K562 (cell line): ENCODE measurements around the gene USB1. TPM values are rescaled to one million over a fixed set of nuclear protein-coding genes. Genes with fewer than 3 reads are reported as not detected.

Experiments
- ARID2 ChIP-seq: fragments of 450-650 bp; IDR thresholded peaks from 2 replicates; pipeline ENCODE4 v1.6.1; 2017; ENCODE audit warnings: antibody characterized with exemption, mild to moderate bottlenecking
- CREM ChIP-seq: IDR thresholded peaks from 2 replicates; pipeline ENCODE4 v1.6.1; 2014; ENCODE audit warnings: antibody characterized with exemption, low read depth
- CTBP1 ChIP-seq: fragments of 450-650 bp; IDR thresholded peaks from 2 replicates; pipeline ENCODE4 v1.6.1; 2016; ENCODE audit warnings: borderline replicate concordance
- ETV1 ChIP-seq: fragments of 450-650 bp; conservative IDR thresholded peaks from 2 replicates; pipeline ENCODE4 v1.6.1; 2016; ENCODE audit warnings: missing genetic modification characterization, control low read depth, low read depth, missing compliant biosample characterization
- MAZ ChIP-seq, 2 experiments: fragments of 450-650 bp in 1 of 2; sonication (generic) in 1 of 2; formaldehyde crosslinking; IDR thresholded peaks in 1 of 2; conservative IDR thresholded peaks in 1 of 2; 2 replicates each; pipeline versions ENCODE4 v1.4.0 to v1.5.0; 2020; ENCODE audit warnings: mild to moderate bottlenecking in 1 of 2, missing genetic modification reagents in 1 of 2
- RB1 ChIP-seq: fragments of 450-650 bp; IDR thresholded peaks from 2 replicates; pipeline ENCODE4 v1.6.1; 2017; ENCODE audit warnings: low read depth, mild to moderate bottlenecking
- ZNF589 ChIP-seq: fragments of 200-800 bp; sonication (Bioruptor generic); IDR thresholded peaks from 2 replicates; pipeline ENCODE4 v1.6.1; 2016; ENCODE audit warnings: low read depth, missing genetic modification characterization, missing compliant biosample characterization
- polyA plus RNA-seq, 8 experiments: library from polyadenylated mRNA; depleted of rRNA in 4 of 8; stranded (reverse) in 5 of 8; unstranded in 3 of 8; fragments of >200 nt; fragmentation: Nextera tagmentation in 2 of 8; fragmentation: Illumina TruSeq in 1 of 8; extraction: Ambion mirVana in 2 of 8; extraction: Trizol in 1 of 8; gene quantifications; 2 replicates each; pipeline versions ENCODE4 v1.2.1 to v1.2.3, GENCODE V29; 2011 to 2014; ENCODE audit warnings: inconsistent platforms in 1 of 8, missing spikeins in 1 of 8
- total RNA-seq, 7 experiments: library from RNA; depleted of rRNA in 6 of 7; stranded (reverse); fragments of >200 nt in 6 of 7; fragmentation: Illumina TruSeq in 2 of 7; extraction: Trizol in 2 of 7; gene quantifications; 2 replicates each; pipeline versions ENCODE4 v1.2.1 to v1.2.3, GENCODE V29; 2011 to 2021; ENCODE audit warnings: low replicate concordance in 1 of 7
- TF ChIP-seq, protein P1 (sequence below), 3 experiments: IDR thresholded peaks in 2 of 3; conservative IDR thresholded peaks in 1 of 3; 2 replicates each; pipeline ENCODE4 v1.5.1; 2011 to 2012; ENCODE audit warnings: low read length in 3 of 3, mild to moderate bottlenecking in 3 of 3, control low read depth in 2 of 3, improper control_type of control experiment in 1 of 3, inconsistent platforms in 1 of 3, low read depth in 1 of 3, mixed read lengths in 1 of 3, moderate library complexity in 1 of 3; ENCODE audit not compliant: insufficient read depth in 2 of 3
- TF ChIP-seq, protein P2 (sequence below): fragments of 250-450 bp; sonication (Bioruptor Pico); IDR thresholded peaks from 2 replicates; pipeline ENCODE4 v1.8.0; 2021; ENCODE audit warnings: moderate library complexity, mild to moderate bottlenecking, inconsistent platforms
- TF ChIP-seq, protein P3 (sequence below), 3 experiments: fragments of 200-800 bp in 1 of 3; fragments of 250-450 bp in 1 of 3; fragments of 450-650 bp in 1 of 3; sonication (Bioruptor Pico) in 1 of 3; sonication (Bioruptor generic) in 1 of 3; formaldehyde crosslinking in 1 of 3; IDR thresholded peaks; 2 replicates each; pipeline versions ENCODE4 v1.6.1 to v1.8.0; 2016 to 2022; ENCODE audit warnings: mild to moderate bottlenecking in 2 of 3, missing genetic modification characterization in 2 of 3, missing compliant biosample characterization in 1 of 3, moderate library complexity in 1 of 3

The USB1 gene
- total and polyA plus RNA-seq, 9 of the 15 experiments (the other 6 are each of a cell fraction or from before 2014, with no cell fraction given): 11.6 to 73.6 (median 19.4) TPM

DNA sequence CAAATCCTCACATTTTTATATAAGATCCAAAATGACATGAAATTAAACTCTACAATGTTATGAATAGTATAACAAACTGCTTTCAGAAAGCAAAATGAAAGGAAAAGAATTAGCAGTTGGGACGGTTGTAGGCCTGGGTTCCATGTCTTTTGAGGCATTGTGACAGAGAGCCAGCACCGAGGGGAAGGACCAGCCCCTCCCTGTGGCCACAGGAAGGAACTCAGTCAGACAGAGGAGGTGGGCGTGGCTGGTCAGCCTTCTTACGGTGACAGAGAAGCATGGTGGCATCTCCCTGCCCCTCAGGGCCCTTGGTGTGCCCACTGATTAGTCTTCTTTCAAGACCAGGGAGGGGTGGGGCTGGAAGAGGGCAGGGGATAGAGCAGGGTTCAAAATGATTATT is 6.4 kb upstream of the USB1 start (continued):
- TF ChIP-seq, protein P1, sequence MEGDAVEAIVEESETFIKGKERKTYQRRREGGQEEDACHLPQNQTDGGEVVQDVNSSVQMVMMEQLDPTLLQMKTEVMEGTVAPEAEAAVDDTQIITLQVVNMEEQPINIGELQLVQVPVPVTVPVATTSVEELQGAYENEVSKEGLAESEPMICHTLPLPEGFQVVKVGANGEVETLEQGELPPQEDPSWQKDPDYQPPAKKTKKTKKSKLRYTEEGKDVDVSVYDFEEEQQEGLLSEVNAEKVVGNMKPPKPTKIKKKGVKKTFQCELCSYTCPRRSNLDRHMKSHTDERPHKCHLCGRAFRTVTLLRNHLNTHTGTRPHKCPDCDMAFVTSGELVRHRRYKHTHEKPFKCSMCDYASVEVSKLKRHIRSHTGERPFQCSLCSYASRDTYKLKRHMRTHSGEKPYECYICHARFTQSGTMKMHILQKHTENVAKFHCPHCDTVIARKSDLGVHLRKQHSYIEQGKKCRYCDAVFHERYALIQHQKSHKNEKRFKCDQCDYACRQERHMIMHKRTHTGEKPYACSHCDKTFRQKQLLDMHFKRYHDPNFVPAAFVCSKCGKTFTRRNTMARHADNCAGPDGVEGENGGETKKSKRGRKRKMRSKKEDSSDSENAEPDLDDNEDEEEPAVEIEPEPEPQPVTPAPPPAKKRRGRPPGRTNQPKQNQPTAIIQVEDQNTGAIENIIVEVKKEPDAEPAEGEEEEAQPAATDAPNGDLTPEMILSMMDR (IDR thresholded peaks at IDR 0.05 in 2 of 3, conservative IDR thresholded peaks at IDR 0.05 in 1 of 3; ENCODE audit: insufficient read depth in 2 of 3, low read depth in 1 of 3, low read length in 3 of 3): peak; percentile 83 to 90 (median 83)
- TF ChIP-seq CTBP1: 0 out of 2 replicates have a peak, but pooled peaks have one; percentile 29
- no peak for TF ChIP-seq ZNF589 (CRISPR knock-in tag)
- peak in 1 of 2 experiments; percentile 29; a peak in 1 of 4 replicates for TF ChIP-seq MAZ (CRISPR knock-in tag; conservative IDR thresholded peaks at IDR 0.05 in 1 of 2, IDR thresholded peaks at IDR 0.05 in 1 of 2)
- peak; percentile 28; the same call in 1 of the 2 replicates for TF ChIP-seq CREM
- peak; percentile 84 for TF ChIP-seq ETV1 (tag)
- TF ChIP-seq ARID2: 0 out of 2 replicates have a peak, but pooled peaks have one; percentile 25
- TF ChIP-seq, protein P2, sequence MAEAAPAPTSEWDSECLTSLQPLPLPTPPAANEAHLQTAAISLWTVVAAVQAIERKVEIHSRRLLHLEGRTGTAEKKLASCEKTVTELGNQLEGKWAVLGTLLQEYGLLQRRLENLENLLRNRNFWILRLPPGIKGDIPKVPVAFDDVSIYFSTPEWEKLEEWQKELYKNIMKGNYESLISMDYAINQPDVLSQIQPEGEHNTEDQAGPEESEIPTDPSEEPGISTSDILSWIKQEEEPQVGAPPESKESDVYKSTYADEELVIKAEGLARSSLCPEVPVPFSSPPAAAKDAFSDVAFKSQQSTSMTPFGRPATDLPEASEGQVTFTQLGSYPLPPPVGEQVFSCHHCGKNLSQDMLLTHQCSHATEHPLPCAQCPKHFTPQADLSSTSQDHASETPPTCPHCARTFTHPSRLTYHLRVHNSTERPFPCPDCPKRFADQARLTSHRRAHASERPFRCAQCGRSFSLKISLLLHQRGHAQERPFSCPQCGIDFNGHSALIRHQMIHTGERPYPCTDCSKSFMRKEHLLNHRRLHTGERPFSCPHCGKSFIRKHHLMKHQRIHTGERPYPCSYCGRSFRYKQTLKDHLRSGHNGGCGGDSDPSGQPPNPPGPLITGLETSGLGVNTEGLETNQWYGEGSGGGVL: no peak
- TF ChIP-seq, protein P3, sequence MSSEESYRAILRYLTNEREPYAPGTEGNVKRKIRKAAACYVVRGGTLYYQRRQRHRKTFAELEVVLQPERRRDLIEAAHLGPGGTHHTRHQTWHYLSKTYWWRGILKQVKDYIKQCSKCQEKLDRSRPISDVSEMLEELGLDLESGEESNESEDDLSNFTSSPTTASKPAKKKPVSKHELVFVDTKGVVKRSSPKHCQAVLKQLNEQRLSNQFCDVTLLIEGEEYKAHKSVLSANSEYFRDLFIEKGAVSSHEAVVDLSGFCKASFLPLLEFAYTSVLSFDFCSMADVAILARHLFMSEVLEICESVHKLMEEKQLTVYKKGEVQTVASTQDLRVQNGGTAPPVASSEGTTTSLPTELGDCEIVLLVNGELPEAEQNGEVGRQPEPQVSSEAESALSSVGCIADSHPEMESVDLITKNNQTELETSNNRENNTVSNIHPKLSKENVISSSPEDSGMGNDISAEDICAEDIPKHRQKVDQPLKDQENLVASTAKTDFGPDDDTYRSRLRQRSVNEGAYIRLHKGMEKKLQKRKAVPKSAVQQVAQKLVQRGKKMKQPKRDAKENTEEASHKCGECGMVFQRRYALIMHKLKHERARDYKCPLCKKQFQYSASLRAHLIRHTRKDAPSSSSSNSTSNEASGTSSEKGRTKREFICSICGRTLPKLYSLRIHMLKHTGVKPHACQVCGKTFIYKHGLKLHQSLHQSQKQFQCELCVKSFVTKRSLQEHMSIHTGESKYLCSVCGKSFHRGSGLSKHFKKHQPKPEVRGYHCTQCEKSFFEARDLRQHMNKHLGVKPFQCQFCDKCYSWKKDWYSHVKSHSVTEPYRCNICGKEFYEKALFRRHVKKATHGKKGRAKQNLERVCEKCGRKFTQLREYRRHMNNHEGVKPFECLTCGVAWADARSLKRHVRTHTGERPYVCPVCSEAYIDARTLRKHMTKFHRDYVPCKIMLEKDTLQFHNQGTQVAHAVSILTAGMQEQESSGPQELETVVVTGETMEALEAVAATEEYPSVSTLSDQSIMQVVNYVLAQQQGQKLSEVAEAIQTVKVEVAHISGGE (CRISPR knock-in tag; IDR thresholded peaks at IDR 0.05): no peak
- peak; percentile 56; the same call in 1 of the 2 replicates for TF ChIP-seq RB1
